ENCODE measurements around the gene BANK1. TPM values are rescaled to one million over a fixed set of nuclear protein-coding genes. Genes with fewer than 3 reads are reported as not detected.

The BANK1 gene
- total and polyA plus RNA-seq, 2 of the 4 experiments (the other 2 are of a cell fraction): under 0.01 to 0.51 TPM

GRCh38 chr4:101774807-101775206 is 15.7 kb upstream of the BANK1 start:
- no peaks in the 10 kb centered on the region for H3K9me1 ChIP-seq (ENCODE audit: insufficient read depth, low read length)
- no peaks in the 10 kb centered on the region for H3K36me3 ChIP-seq (ENCODE audit: control insufficient read depth, insufficient read depth, low read length)
- no peak overlapping the region for H2BK20ac ChIP-seq (ENCODE audit: low read depth, low read length)
- H3K56ac ChIP-seq (ENCODE audit: extremely low read depth, insufficient read depth, low read length): no peak overlapping the region
- H3K4me3 ChIP-seq (ENCODE audit: insufficient read depth, low read depth, low read length): no peak overlapping the region
- ATAC-seq (ENCODE audit: low read depth) (no peak), DNase-seq (peak; percentile 23)
- TF ChIP-seq MXI1 (IDR thresholded peaks at IDR 0.05; ENCODE audit: borderline replicate concordance, low read depth, low read length): no peak
- no peak for TF ChIP-seq ELK1 (IDR thresholded peaks at IDR 0.05; ENCODE audit: borderline replicate concordance, low read depth, low read length)
- H2BK120ac ChIP-seq (ENCODE audit: low read depth, low read length): no peak overlapping the region
- in situ Hi-C loops (cut with MboI; ENCODE audit: low sequenced_read_pairs) (no loop called here), intact Hi-C loops (cut with micrococcal nuclease) (no loop called here), dilution Hi-C loops (cut with HindIII; ENCODE audit: low sequenced_read_pairs, unreplicated experiment) (no loop called here)
- H2BK5ac ChIP-seq (ENCODE audit: low read depth, low read length, poor library complexity, severe bottlenecking): no peak overlapping the region
- no peaks in the 10 kb centered on the region for H3K4me1 ChIP-seq (ENCODE audit: control insufficient read depth, insufficient read depth, low read length)
- no peak overlapping the region for H3K9ac ChIP-seq (ENCODE audit: low read depth, low read length)
- CTCF ChIA-PET: no interaction called here
- no peak overlapping the region for H2AK9ac ChIP-seq (replicated peaks; ENCODE audit: low read depth, low read length, poor library complexity)
- no peak overlapping the region for H4K8ac ChIP-seq (ENCODE audit: low read depth in 2 of 2, low read length in 2 of 2)
- H3K18ac ChIP-seq (ENCODE audit: low read depth, low read length): no peak overlapping the region
- H3K23ac ChIP-seq (ENCODE audit: low read depth, low read length): no peak overlapping the region
- H3K4me2 ChIP-seq (ENCODE audit: low read depth, low read length): no peak overlapping the region
- no peaks in the 10 kb centered on the region for H3K27me3 ChIP-seq (ENCODE audit: control insufficient read depth, insufficient read depth, low read length)
- H3K27ac ChIP-seq (ENCODE audit: insufficient read depth, low read length): no peak overlapping the region
- H2AK5ac ChIP-seq (ENCODE audit: low read depth, low read length): no peak overlapping the region
- POLR2A ChIA-PET (ENCODE audit: unreplicated experiment): no interaction called here
- H4K91ac ChIP-seq (ENCODE audit: insufficient read depth, low read depth, low read length): no peak overlapping the region
- no peaks in the 10 kb centered on the region for H3K79me1 ChIP-seq (ENCODE audit: low read depth in 1 of 2, low read length in 2 of 2)
- H3K4ac ChIP-seq (ENCODE audit: low read depth, low read length): no peak overlapping the region
- H2AFZ ChIP-seq (replicated peaks; ENCODE audit: low read length, poor library complexity): no peak overlapping the region
- 83% methylated on average over 1 of the region's 1 CpG; no CpG with 5 or more reads in 1 of the 2 experiments for WGBS, 2 experiments (ENCODE audit: extremely low coverage in 2 of 2, insufficient read length in 1 of 2)
- no peak overlapping the region for H2BK15ac ChIP-seq (ENCODE audit: low read depth, low read length)
- H3K14ac ChIP-seq (replicated peaks; ENCODE audit: low read depth, low read length): no peak overlapping the region
- no TSS peak for BruUV-seq (replicated peaks)
- H4K20me1 ChIP-seq (ENCODE audit: insufficient read depth, low read length): no peaks in the 10 kb centered on the region
- no peak overlapping the region for H4K5ac ChIP-seq (ENCODE audit: low read depth, low read length)
- 0 out of 2 replicates have a peak, but pooled peaks cover 2% of the 10 kb centered on the region for H3K9me3 ChIP-seq (ENCODE audit: control insufficient read depth, insufficient read depth, low read length)
